DMS79 treated with DMSO at 0.1 percent for 48 hours (cell line): ENCODE measurements around the gene SRRM2.

Experiments
- DNase-seq: peaks from one replicate; lab custom pipeline; 2025; lab: John Stamatoyannopoulos, UW

SRRM2 gene

DNA sequence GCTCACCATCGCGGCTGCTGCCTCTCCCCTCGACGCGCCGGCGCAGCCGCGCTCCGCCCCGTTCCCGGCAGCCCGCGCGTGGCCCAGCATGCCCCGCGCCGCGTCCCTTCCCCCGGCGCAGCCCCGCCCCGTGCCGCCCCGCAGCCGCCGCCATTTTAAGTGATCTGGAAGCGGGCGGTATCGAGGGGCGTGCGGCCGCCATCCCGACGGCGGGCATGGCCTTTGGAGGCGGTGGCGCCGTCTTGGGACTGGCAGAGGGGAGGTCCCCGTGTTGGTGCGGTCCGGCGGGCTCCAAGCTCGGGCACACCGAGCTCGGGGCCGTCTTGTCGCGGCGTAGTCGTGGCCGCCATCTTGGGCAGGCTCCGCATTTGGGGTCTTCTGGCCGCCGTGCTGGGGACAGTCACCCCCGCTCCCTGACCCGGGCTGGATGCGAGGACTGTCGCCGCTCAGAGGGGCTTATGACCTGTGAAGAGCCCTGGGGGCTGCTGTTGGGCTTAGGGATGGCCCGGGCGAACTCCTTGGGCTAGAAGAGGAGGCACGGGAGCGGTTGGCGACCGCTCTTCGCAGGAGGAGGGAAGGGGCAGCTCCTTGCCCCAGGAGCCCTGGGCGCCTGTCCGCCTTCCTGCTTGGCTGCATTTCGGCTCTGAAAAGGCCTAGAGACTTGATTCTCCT lies 24.9 kb downstream of the SRRM2 start, which contains the start of gene ELOB:
ELOB (minus strand) TSS at position 50 of the 672 bp plus-strand sequence; CDS start at position 9, 41 bp downstream.
- DNase-seq = peak; percentile 72

- no peak for DNase-seq
Measured at GRCh38 chr16:2777903-2778629, 25.6 kb downstream of the SRRM2 start.

- DNase-seq = no peak
Measured at GRCh38 chr16:2778630-2778958, 26.2 kb downstream of the SRRM2 start.

GRCh38 chr16:2779151-2779920 lies 26.9 kb downstream of the SRRM2 start:
- no peak for DNase-seq

GRCh38 chr16:2779978-2780898 lies 27.8 kb downstream of the SRRM2 start:
- DNase-seq = no peak

GRCh38 chr16:2782583-2783351 lies 30.3 kb downstream of the SRRM2 start:
- no peak for DNase-seq

DNA sequence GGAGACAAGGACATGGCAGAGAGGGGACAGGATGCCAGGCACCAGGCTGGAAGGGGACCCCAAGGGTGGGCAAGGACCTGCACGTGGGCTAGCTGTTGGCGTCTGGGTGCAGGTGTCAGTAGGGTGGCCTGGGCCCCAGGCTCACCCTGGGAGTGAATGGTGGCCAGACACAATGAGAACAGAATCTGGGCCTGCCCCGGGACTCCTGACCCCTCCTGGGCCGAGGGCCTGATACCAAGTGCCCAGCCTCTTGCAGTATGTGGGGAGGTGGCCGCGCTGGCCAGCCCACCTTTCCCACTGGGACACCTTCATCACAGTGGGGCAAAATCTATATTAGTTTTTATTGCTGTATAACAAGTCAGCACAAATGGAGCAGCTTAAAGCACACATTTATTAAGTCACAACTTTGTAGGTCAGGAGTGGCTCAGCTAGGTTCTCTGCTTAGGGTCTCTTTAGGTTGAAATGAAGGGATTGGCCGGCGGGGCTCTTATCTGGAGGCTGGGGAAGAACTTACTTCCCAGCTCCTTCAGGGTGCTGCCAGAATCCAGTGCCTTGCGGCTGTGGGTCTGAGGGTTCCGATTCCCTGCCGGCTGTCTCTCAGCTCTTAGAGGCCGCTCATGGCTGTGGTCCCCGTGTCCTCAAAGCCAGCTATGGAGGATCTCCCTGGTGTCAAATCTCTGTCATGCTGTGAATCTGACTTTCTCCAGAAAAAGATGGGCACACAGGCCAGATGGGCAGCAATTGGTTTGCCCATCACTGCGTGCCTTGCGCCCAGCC lies 31.3 kb downstream of the SRRM2 start:
- no peak for DNase-seq

- no peak for DNase-seq
Measured at GRCh38 chr16:2784358-2785100, 32.1 kb downstream of the SRRM2 start.

GRCh38 chr16:2785101-2785991 lies 32.9 kb downstream of the SRRM2 start:
- DNase-seq = no peak

- no peak for DNase-seq
Measured at GRCh38 chr16:2786061-2786825, 33.8 kb downstream of the SRRM2 start.

GRCh38 chr16:2786826-2787151 lies 34.4 kb downstream of the SRRM2 start:
- DNase-seq = no peak

- DNase-seq = no peak
Measured at GRCh38 chr16:2787406-2787805, 35.0 kb downstream of the SRRM2 start, which contains the start of gene PRSS33. Gene PRSS33 (minus strand): TSS chr16:2787560. CDS start chr16:2786547, 1,013 bp downstream.

DNA sequence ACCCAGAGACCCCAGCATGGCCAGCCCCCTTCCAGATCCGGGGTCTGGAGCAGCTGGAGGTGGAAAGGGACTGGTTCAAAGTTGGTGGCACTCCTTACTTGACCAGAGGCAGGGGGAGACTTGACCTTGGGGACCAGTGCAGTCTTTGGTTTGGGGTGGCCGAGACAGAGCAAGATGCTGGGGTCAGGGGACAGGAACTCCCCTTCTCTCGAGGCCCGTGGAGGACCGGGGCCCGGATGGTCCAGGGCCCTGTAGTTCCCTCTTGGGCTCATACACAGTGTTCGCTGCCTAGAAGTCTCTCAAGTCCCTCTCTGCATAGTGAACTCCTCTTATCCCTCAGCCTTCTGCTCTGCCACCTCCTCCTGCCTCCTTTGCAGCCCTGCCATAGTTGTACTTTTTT lies 35.5 kb downstream of the SRRM2 start:
- no peak for DNase-seq

GRCh38 chr16:2790631-2791030 lies 38.2 kb downstream of the SRRM2 start:
- DNase-seq = no peak

- no peak for DNase-seq
Measured at GRCh38 chr16:2791174-2791573, 38.7 kb downstream of the SRRM2 start.

- DNase-seq = no peak
Measured at GRCh38 chr16:2792940-2793339, 40.5 kb downstream of the SRRM2 start.

GRCh38 chr16:2795395-2796143 lies 43.1 kb downstream of the SRRM2 start:
- no peak for DNase-seq
